OCI-LY7 (cell line): Measurements from ENCODE around the gene MACROD1.

Source experiments
- CTCF ChIP-seq: fragments of 200-600 bp; sonication (generic); conservative IDR thresholded peaks from 2 replicates; pipeline ENCODE4 v1.5.1; 2014; ENCODE audit warnings: mild to moderate bottlenecking, antibody characterized with exemption, low read length, moderate library complexity, mixed read lengths
- EZH2phosphoT487 ChIP-seq: fragments of 200-600 bp; sonication (generic); IDR thresholded peaks from 2 replicates; pipeline ENCODE4 v1.6.1; 2018; ENCODE audit warnings: low read depth, borderline replicate concordance, mild to moderate bottlenecking, mixed run types, antibody characterized with exemption, low read length, moderate library complexity, mixed read lengths

- TF ChIP-seq CTCF (no peak), EZH2phosphoT487 (no peak)
Measured at GRCh38 chr11:64017945-64018224, 148.0 kb downstream of the MACROD1 start.
